DMS114 treated with DMSO at 0.1 percent for 48 hours (cell line): ENCODE measurements around the gene SERPINI1.

Experiments
- DNase-seq: peaks from one replicate; lab custom pipeline; 2025; ENCODE audit not compliant: unreplicated experiment; lab: John Stamatoyannopoulos, UW

SERPINI1 gene

DNA sequence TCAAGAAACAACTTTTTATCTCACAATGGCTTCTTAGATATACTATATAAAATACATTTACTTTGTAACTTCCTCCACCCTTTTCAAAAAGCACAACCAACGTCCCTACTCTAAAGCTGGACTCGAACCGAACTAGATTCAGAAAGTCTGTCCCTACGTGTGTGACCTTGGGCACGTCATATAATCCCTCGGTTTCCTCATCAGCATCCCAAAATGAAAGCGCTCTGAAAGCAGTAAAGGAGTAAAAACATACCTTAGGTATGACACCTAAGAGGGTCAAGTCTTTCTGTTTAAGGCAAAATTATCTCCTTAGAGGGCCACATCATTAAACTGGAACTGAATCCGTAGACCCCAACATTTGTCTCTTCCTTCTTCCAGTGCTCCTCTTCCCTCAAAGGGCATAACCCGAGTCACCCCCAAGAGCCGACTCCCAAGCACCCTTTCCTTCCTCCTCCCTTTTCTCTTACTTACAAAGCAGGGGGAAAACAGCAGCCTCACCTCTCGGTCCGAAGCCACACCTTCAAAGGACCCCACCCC lies 1.5 kb upstream of the SERPINI1 start:
- no peak for DNase-seq

DNA sequence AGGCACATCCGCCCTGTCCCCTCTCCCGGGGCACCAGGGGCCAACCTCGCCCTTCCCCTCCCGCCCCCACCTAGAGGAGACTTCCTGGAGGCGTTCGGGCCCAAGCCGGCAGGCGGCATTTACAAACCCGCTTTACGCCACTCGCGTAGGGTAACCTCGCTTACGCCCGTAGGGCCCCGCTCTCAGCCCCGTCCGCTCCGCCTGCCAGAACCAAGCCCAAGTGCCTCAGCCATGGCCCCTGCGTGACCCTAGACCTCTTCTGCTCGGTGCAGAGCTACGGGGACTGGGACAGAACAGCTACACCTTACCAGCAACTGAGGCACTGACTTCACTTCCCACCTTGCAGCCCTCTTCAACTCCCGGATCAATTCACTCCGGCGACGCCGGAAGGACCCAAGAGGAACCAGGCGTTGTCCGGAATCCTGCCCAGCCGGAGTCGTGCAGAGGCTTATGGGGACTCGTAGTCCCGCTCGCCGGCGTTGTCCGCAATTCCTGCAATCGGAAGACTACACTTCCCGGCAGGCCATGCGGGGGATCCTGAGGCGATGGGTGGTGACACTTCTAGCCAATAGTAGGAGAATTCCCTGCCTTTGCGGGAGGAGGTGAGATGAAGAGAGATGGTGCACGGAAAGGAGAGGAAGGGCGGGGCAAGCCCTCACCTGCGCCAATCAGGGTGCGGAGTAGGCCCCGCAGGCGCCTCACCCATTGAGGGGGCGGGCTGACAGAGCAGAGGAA lies 856 bp upstream of the SERPINI1 start, which contains the start of gene PDCD10:
PDCD10 (minus strand) TSS at position 395 of the 735 bp plus-strand sequence. CDS start 14,735 bp downstream, outside the sequence.
- DNase-seq, result peak; percentile 98

DNA sequence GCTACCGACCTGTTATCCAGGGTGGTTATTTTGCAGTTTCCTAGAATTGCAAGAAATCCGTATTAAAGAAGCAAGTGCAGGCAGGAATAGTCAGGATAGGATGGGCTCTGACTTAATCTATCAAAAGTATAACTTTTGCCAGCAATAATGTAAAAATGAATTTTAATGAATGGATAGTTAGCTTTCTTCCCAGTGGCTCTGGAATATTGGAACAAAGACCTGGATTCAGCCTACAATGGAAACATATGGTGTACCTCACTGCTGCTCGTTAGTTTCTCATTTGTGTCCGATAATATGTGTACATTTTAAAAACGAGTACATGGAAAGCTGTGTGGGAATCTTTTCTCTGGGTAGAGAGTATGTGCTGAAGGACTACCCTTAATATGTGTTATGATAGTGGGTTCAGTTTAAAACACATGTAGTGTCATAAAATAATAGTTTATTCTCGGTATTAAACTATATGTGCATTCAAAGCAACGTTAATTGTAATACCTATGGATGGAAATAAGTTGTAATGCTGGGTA lies 805 bp downstream of the SERPINI1 start:
- DNase-seq, result no peak

DNA sequence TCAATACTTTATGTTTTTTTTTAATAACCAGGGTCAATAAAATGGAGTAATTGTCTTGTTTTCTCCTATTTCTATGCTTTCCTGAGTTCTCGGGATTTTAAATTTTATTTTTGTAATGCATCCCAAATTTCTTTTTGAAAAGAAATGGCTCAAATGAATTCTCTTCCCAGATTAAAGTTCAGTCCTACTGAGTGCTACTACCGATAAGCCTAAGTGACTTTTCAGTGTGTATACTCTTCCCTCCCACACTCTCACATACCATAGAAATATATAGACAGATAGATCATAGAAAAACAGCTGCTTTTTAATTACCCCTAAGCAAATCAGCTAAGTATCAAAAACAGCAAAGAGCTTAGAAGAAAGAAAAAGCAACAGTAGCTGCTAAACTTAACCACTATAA lies 1.5 kb downstream of the SERPINI1 start:
- no peak for DNase-seq

DNA sequence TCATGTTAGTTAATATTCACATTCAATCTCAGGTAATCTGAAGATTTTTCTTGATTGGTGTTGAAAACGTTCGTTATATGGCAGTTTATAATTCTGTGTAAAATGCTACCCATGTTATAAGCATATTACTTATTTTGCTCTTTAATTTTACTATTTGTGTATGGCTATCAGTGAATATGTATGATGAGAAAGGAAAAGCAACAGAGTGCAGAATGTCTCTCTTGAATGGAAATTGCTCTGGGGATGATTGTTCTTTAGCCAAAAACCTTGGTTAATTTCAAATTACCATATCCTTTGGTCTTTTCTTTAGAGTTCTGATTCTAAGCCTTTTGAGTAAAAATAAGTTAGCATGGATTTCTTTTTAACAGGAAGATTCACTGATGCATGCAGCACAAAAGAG lies 2.5 kb downstream of the SERPINI1 start:
- DNase-seq, result no peak

DNA sequence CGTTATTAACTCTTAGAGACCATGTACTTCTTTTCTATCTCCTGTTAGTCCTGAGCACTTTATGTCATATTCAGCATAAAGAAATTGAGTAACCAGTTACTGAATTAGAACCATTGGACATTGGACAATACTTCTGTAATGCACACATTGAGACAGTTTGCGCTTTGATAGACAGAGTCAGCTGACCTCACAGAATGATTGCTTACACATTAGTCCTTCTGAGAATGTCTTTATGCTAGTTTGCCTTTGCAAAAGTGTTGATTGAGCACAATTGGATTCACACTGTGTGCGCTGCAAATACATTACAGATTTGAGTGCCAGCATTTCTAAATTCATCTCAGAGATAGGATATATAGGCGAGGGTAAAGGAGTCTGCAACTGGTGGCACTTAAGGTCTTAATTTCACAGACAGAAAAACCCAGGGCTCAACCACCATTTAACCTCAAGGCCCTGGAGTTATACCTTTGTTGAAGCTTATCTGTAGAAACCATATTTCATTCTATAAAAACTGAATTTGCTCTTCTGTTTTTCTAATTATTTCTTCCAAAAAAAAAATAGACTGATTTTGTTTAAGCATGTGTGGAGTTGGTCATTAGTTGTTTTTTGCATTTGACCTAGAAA lies 3.8 kb downstream of the SERPINI1 start:
- DNase-seq, result no peak

DNA sequence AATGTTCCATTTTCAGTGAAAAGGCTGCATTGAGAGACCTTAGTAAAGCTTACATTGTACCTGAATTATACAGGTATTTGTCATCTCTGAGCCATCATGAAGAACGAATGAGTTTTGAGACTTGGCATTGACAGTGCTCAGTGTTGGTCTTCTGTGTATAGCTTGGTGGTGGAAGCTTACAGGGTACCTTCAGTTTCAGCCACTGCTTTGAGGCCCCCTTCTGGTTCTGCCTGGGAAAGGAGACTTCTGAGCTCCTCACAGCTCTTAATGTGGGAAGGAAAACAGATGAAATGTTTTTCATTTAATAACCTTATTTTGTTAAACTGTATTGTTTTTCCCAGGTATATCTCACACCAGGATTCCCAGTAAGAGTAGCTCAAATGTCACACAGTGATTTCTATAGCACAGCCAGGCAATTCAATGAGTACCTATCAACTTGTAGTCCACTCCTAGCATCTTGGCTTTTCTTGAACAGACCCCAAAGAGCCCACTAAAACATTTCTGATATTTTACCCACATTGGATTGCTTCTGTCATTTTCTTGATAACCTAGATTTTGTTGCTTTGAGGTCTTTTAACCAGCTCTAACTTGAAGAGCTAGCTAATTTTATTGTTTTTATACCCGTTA lies 5.6 kb downstream of the SERPINI1 start:
- peak; percentile 57 for DNase-seq

DNA sequence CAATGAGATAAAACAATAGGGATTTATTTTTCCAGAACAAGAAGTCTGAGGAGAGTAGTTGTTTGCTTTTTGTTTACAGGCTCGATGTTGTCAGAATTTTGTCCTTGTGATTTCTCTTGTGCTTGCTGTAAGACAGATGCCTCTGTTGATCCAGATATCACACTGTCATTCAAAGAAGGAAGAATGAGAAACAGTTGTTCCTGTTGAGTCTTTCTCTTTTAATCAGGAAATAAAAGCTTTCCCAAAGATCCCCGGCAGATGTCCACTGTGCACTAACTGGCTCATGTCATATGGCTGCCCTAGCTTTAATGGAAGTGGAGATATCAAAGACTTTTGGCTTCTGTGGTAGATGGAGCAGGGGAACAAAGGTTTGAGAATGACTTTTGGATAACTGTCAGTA lies 6.8 kb downstream of the SERPINI1 start:
- no peak for DNase-seq

DNA sequence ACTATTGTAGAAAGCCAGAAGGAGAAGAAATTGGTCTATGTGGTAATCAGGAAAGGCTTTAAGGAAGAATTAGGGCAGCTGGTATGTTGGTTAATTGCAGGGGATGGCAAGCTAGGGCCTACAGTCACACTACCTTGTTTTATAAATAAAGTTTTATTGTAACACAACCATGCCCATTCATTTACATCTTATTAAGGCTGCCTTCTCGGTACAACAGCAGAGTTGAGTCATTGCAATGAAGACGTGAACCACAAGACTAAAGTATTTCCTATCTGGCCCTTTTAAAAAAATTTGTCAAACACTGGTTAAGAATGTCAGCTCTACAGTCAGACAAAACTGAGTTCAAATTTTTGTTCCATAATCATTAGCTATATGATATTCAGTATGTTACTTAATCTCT lies 8.3 kb downstream of the SERPINI1 start:
- DNase-seq, result no peak

DNA sequence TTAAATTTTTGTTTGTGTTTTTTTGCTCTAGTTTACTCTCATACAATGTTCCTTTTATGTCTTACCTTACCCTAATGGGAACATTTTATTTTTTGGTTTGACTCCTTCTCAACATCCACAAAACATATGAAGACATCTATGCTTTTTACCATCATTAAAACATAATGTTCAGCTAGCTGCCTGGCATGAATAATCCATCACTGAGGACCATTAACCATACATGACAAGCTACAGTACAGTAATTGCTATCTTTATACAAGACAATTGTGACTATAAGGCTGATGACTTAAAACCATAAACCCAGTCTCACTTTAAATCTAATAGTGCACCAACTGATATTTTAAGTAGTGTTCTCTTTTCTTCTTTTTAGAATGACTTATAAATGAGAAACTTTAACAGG lies 13.7 kb downstream of the SERPINI1 start:
- no peak for DNase-seq

DNA sequence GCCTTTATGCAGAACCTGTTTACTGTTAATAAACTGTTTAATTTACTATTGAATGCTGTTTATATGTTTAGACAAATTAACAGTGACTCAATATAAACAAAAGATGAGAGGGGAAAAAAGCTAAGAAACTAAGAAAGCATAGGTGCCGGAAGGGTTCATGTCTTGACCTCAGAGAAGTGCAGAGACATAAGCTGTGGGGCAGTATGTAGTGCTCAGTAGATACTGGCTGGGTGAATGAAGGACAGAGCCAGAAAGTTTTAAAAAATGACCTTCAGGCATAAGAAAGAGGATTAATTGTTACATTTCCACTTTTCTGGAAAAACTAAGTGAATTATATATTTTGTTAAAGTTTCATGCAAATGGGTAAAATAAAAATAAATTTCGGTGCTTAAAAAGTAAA lies 14.2 kb downstream of the SERPINI1 start:
- DNase-seq, result no peak

DNA sequence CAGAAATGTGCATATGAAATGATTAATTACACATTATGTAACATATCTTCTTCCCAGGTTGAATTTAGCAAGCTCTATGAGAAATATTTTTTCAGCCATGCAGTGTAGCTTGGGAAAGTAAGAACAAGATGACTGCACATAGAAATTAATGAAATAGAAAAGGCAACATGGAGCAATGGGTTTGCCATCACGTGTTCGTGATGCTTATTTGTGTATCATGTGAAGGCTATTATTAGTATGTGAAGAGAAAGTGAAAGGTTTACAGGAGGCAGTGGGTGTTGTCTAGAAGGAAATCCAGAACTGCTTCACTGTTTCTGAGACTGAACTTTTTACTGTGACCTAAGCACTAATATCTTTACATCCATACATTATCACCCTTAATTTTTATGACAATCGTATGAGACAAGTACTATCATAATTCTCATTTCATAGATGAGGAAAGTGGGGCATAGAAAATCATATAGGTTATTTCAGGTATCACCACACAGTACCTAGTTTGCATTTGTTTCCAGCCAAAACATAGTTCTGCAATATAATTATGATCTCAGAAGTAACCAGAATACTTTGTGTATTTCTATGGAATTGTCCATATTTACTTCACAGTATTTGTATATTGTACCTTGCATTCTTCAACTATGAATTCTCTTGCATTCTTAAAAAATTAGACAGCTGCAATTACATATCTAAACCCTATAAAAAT lies 14.9 kb downstream of the SERPINI1 start:
- DNase-seq, result no peak

DNA sequence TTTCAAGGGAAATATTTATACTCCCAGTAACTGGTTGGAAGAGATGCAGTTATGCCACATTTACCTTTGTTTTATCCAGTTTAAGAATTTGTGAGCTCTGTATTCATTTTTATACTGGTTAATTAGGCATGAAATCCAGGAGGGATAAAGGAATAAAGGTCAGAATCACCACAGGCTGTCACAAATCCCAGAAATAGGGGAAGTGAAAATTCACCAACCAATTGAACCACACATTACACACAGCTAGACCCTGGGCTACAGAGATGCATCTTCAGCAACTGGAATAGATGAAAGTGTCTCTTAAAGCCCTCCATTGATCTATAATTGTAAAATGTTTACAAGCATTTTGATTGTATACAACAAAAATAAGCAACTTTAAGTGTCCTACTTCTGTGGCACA lies 18.5 kb downstream of the SERPINI1 start:
- no peak for DNase-seq

DNA sequence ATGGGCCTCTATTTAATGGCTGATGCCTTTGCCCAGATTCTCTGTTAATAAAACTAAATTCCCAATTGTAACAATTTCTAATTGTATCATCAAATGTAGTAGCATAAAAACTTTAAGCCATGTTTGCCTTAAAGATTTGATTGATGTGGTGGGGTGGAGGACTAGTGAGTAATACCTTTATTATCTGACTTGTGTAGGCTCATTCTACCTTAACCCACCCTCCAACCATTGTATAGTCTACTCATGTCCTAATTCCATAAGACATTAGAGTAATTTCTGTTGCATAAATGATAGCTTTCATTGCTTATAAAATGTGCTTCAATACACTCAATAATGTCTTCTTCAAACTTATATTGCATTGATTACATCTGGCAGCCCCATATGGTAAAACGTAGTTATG lies 25.8 kb downstream of the SERPINI1 start:
- no peak for DNase-seq

DNA sequence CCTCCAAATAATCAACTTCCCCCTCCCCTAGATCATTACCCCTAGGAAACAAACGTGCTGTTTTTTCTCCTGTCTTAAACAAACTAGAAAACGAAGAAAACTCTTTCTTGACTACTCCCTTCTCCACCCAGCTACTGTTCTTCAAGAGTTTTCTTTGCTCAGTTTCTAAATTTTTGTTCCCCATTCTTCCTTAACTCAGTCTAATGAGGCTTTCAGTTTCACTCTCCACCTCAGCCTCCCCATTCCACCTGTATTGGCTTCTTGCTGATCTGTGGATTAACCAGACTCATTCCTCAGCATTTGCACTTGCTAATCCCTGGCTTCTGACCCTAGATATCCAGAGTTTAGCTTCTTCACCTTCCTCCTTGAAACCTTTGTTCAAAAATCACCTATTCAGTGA lies 26.8 kb downstream of the SERPINI1 start:
- DNase-seq, result no peak

DNA sequence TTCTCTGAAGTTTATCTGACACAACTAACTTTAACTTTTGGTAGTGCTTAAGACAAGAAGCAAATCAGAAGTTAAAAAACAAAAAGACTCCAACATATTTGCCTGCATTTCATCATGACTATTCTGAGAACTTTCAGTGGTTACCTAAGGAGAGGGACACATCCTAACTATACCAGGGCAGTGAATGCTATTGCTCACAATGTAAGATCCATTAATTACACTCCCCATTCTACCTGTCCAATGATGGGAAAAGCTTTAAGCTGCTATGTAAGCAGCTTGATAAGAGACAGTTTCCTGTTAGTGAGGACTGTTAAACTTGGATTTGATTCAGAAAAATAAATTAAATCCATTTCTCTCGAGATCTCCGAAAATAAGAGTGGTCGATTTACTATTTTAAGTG lies 37.5 kb downstream of the SERPINI1 start:
- no peak for DNase-seq

DNA sequence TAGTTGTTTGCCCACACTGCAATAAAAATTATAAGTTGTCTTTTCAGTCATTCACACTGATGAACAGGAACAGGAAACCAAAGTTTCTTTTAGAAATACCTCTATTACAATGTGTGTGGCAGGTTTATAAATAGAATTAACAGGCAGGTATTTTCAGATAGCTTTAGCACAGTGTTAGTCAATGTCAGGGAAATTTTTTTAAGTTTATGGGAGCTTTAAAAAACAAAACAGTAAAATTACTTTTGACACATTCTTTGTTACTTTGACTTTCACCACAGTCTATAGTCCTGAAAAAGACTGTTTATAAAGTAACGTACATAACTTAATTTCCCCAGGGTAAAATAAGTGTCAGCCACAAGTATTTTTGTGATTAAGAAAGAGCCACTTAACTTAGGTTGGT lies 38.1 kb downstream of the SERPINI1 start:
- no peak for DNase-seq

DNA sequence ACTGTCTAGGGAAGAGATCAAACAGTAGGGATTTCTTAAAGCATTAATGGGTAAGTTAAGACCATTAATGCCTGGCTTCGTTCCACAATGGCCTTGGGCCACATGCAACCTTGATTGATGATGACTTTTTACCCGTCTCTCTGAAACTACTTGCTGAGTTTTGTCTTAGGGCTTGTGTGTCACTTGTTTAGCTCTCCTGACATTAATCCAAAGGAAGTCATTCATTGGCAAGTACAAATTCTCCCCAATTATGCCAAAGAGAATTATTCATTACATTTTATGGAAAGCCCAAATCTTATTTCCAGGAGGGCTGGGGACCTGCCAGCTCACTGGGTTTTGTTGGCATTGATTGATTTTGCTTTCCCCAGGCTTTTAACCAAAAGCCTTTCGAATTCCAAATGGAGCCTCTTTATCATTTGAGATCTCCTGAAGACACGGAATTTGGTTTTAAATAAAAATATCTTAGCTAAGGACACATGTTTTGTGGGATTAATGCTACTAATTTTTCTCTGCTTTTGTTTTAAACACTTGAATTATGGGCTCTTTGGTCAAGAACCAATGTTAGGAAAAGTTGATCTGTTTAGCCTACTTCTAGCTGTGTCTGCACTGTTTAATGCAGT lies 40.7 kb downstream of the SERPINI1 start:
- DNase-seq, result no peak

DNA sequence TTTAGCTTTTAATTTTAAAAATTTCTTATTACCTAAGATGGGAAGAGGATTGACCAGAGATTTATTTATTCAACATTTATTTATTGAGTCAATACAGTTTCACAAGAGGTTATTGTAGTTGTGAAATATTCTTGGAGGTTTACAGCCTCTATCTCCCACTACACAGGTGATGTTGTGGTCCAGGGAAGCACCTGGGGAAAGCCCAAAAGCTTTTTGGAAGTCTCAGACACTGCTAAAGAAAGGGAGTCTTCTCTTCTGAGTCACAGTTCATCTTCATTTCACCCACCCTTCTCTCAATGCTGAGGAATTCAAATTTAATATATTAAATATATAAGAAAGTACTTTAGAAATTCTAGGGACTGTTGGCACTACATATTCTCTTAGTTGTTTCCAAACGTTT lies 41.8 kb downstream of the SERPINI1 start:
- no peak for DNase-seq

DNA sequence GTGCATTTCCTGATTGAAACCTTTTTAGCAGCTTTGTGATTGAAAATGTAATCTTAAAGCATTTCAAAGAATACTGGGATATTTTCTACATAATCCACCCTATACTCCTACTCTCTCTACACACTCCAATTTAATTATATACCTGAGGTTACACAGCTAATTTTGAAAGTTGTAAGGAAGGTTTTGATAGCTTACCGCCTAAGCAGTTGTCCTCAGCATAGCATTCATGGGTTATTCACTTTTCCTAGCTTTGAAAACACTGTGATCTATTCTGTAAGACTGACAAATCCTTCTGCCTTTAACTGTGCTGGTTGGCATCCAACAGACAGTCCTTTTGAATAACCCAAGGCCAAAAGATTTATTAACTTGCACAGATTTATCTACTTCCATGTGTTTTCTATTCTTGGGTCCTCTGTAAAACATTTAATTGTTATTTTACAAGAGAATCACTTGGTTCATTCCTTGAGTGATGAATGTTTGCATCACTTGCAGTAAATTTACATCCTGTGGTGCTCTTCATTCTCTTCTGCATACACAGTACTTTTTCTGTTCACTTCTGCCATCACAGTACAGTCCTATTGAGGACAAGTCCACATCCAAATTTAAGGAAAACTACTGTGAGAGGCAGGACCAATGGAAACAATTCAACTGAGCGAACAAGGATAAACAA lies 44.8 kb downstream of the SERPINI1 start:
- DNase-seq, result no peak
